Posterior vena cava (tissue), 2 donors: Measurements from ENCODE around the gene RNPEP. TPM values are rescaled to one million over a fixed set of nuclear protein-coding genes. Genes with fewer than 3 reads are reported as not detected.
A peak's percentile ranks its signal among the peaks of the same experiment; 100 is the strongest.
"Not testable (repeated sequence)": the region's sequence is repeated elsewhere in the genome, so short reads cannot be mapped to it uniquely, and the experiment has no call there.

Experiments
- DNase-seq: peaks from one replicate; pipeline ENCODE4 v3.0.0-alpha.2; 2020; ENCODE audit warnings: low spot score
- intact Hi-C, 2 donors: fragments of 100-400 bp; cut with DNase I; formaldehyde crosslinking; loops; one replicate each; pipeline versions ENCODE4 v1.14.1 to v1.14.2; 2022 to 2023
- total RNA-seq, 2 donors: library from RNA; stranded (reverse); fragmentation: NEBNext Ultra II Directional; extraction: Animal tissue kit (Norgen Biotek cat#: 25700); gene quantifications; one replicate each; pipeline ENCODE4 v1.2.1, GENCODE V29; 2021
- donor health status: DM: yes; HTN: yes; CAD: no.
- donor health status: DM: yes; HTN: yes; CAD: no.

The RNPEP gene
- total RNA-seq, 2 donors from 2014 or later = 29.1 to 38.7 TPM

- intact Hi-C loops = no loop called here
- DNase-seq = no peak
Measured at GRCh38 chr1:201954263-201955008, 28.0 kb upstream of the RNPEP start.

DNA sequence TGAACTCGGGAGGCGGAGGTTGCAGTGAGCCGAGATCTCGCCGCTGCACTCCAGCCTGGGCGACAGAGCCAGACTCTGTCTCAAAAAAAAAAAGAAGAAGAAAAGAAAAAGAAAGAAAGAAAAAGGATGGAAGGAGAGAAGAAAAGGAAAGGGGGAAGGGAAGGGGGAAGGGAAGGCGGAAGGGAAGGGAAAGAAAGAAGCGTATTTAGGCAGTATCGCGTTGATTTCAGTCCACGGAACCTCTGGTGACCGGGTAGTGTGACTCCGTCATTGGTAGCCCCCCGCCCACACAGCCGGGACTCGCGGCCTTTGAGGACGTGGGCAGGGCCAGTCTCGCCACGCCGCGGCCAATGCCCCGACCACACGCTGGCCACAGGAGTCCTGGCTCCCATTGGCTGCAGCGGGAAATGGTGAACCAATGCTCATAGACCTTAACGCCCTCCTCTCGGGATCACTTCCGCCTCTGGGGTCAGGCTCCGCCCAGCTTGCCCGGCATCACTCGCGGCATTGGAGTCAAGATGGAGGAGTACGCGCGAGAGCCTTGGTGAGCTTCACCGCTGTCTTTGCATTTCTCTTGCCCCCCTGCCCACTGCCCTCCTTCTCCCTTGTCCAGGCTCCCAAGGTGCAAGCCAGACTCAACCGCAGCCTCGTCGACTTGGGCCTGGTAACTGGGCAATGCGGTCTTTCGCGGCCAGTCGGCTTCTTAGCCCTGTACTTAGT, 27.3 kb upstream of the RNPEP start, which contains the start of gene TIMM17A:
Gene TIMM17A, plus strand, starts transcription at position 495 of the 720 bp plus-strand sequence. Its CDS starts 24 bp downstream, at position 519.
- peak; percentile 99 for DNase-seq
- intact Hi-C loops = no loop called here

- DNase-seq = no peak
- intact Hi-C loops = no loop called here
Measured at GRCh38 chr1:201955729-201956143, 26.7 kb upstream of the RNPEP start.

- intact Hi-C loops = no loop called here
- no peak for DNase-seq
Measured at GRCh38 chr1:201958348-201958747, 24.1 kb upstream of the RNPEP start.

DNA sequence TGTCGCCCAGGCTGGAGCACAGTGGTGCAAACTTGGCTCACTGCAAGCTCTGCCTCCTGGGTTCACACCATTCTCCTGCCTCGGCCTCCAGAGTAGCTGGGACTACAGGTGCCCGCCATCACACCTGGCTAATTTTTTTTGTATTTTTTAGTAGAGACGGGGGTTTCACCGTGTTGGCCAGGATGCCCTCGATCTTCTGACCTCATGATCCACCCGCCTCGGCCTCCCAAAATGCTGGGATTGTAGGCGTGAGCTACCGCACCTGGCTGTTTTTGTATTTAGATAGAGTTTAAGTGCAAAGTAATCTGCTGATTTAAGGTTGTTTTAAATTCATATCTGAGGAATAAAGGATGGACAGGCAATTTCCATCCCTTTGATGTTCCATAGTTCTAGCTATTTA, 20.1 kb upstream of the RNPEP start:
- intact Hi-C loops, DNase-seq: not testable (repeated sequence)

DNA sequence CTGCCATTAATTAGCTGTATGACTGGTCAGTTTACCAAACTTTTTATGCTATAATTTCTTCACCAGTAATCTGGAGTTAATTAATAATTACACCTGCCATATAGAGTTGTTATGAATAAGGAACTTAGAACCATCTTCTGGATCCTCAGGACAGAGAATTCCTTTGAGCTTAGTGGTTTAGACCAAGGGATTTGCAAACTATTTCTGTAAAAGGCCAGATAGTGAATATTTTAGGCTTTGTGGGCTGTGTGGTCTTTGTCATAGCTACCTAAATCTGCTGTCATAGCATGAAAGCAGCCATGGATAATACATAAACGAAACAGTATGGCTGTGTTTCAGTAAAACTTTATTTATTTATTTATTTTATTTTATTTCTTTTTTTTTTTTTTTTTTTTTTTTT, 18.2 kb upstream of the RNPEP start:
- intact Hi-C loops = no loop called here

GRCh38 chr1:201966171-201966570, 16.3 kb upstream of the RNPEP start:
- DNase-seq = no peak
- intact Hi-C loops = no loop called here

More for the DNA sequence above, 18.2 kb upstream of the RNPEP start:
- no peak for DNase-seq

DNA sequence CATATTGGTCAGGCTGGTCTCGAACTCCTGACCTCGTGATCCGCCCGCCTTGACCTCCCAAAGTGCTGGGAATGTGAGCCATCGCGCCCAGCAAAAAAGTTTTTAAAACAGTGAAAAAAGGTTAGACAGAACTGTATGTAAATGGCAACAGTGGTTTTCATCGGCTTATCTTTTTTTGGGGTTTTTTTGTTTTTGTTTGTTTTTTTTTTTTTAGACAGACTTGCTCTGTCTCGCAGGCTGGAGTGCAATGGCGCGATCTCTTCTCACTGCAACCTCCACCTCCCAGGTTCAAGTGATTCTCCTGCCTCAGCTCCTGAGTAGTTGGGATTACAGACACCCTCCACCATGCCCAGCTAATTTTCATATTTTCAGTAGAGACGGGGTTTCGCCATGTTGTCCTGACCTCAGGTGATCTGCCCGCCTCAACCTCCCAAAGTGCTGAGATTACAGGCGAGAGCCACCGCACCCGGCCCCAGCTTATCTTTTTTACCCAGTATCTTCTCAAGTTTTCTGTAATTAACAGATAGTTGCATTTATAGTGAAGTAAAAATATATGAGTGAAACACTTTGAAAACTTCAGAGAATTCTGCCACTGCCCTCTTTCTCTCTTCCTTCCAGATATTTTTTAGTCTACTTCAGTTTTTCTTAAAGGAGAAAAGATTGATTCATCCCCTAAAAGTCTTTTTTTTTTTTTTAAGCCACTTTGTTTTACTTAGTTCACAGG, 14.1 kb upstream of the RNPEP start:
- DNase-seq = no peak
- intact Hi-C loops = no loop called here

- no peak for DNase-seq
- intact Hi-C loops = loop anchor here in 1 of 2 donors (5.0 kb wide), 2 partner anchors 78 to 93 kb away; no protein-coding TSS in a partner anchor
Measured at GRCh38 chr1:201970334-201971159, 11.9 kb upstream of the RNPEP start.

GRCh38 chr1:201982082-201982622, 296 bp upstream of the RNPEP start:
- intact Hi-C loops = no loop called here
- DNase-seq = peak; percentile 92

- intact Hi-C loops = no loop called here
- no peak for DNase-seq
Measured at GRCh38 chr1:201983380-201983805, 945 bp downstream of the RNPEP start.

GRCh38 chr1:201984446-201984845, 2.0 kb downstream of the RNPEP start:
- no peak for DNase-seq
- intact Hi-C loops = no loop called here

DNA sequence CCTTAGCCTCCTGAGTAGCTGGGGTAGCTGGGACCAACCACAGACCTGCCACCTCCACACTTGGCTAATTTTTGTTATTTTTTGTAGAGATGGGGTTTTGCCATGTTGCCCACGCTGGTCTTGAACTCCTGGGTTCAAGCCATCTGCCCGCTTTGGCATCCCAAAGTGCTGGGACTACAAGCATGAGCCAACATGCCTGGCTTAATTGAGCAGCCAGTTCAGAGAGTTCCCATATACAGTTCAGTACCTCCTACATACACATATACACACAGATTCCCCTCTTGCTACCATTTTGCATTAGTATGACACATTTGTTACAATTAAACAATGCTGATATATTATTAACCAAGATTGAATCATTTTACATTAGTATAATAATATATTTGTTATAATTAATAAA, 2.9 kb downstream of the RNPEP start:
- intact Hi-C loops = no loop called here
- DNase-seq = no peak

DNA sequence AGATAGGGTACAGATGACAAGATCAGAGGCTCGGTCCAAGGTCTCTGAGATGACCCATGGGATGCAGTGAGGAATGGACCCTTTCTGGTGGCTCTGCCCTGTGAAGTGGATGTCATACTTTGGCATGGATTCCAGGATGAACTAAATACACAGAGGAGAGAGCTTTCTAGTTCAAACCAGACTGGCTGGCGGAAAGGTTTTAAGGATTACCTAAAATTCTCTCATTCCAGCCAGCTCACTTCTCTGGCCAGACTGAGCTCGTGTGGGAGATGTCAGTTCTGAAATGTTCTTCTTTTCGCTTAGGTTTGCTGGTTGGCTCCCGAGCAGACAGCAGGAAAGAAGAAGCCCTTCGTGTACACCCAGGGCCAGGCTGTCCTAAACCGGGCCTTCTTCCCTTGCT, 6.2 kb downstream of the RNPEP start:
- DNase-seq = no peak
- intact Hi-C loops = no loop called here

- intact Hi-C loops = no loop called here
- no peak for DNase-seq
Measured at GRCh38 chr1:201989354-201990128, 7.1 kb downstream of the RNPEP start.

DNA sequence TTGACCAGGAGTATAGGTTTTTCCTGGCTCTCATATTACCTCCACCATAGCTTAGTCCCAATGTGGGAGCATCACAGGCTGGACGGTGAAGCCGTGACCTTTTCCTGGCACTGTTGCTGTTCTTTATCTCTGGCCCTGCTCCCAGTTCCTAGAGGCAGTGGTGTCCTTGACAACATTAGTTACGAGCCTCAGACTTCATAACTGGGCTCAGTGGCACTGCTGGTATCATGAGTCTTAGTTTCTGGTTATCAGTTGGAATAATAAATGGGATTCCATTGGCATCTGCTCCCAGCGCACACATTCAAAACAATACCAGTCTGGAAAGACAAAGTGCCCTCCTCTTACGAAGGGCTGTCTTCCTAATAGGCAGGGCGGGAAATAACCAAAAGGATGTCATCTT, 8.0 kb downstream of the RNPEP start:
- intact Hi-C loops = no loop called here
- DNase-seq = no peak

DNA sequence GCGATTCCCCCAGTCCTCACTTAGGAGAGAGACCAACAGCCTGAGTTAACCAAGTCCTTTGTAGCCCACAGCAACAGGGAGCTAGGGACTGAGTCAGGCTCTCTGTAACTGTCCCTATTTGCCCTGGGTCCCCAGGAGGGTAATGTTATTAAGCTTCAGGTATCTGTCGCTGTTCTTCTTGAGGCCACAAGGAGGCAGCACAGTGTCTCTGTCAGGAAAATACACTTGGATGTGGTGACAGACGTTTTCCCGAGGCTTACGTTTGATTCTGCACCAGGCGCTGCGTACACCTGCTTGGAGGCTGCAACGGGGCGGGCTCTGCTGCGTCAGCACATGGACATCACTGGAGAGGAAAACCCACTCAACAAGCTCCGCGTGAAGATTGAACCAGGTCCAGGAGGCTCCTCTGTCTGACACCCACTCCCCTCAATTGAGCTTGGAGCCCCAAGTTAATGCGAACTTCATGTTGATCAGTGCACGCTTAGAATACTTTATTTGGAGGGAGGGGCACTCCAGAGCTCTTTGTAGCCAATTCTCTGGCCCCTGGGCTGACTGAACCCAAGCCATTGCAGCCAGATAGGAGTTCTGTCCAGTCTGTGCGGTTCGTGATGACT, 17.3 kb downstream of the RNPEP start:
- DNase-seq = no peak

DNA sequence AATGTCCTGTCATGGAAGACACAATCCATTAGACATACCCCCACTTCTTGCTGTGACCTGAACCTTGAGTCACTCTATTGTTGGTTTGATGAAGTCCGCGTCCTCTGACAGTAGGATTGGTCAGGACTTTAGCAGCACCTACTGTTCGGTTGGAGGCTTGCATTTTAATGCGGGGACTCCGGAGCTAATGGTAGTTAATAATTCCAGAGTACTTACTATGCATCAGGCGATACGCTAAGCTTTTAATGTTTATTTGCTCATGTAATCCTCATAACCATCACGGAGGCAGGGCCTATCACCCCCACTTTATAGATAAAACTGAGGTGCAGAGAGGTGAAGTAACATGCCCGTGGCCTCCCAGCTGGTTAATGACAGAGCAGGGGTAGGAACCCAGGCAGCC, 20.1 kb downstream of the RNPEP start:
- DNase-seq = no peak
- intact Hi-C loops = no loop called here

More for the DNA sequence above, 17.3 kb downstream of the RNPEP start:
- intact Hi-C loops = no loop called here
